HG02970 (cell line): ENCODE data around the gene PPARG.
"Not testable (repeated sequence)": the region's sequence is repeated elsewhere in the genome, so short reads cannot be mapped to it uniquely, and the experiment has no call there.

Experiments
- ATAC-seq: cut with Tn5 transposase; IDR thresholded peaks from one replicate; pipeline ENCODE4 v1.9.1; 2021; ENCODE audit warnings: mild to moderate bottlenecking, moderate library complexity, moderate number of reproducible peaks; ENCODE audit not compliant: unreplicated experiment, low FRiP score

PPARG gene

DNA sequence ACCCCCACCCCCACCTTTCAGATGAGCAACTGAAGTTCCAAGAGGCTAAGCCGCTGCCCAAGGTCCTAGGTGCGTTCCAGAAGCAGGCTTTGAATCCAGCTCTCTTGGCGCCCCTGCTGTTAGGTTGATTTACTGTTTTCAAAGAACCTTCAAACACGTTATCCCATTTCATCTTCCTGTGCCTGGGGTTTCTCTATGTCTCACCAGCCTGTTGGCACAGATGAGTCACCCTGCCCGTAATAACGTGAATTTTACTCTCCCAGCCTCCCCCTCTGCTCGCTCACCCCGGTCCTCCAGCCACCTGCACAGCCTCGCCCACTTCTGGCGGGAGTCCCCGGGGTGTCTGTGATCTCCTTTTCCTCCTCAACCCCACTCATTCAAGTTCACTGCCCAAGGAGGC lies 182.4 kb downstream of the PPARG start:
- no peak for ATAC-seq

DNA sequence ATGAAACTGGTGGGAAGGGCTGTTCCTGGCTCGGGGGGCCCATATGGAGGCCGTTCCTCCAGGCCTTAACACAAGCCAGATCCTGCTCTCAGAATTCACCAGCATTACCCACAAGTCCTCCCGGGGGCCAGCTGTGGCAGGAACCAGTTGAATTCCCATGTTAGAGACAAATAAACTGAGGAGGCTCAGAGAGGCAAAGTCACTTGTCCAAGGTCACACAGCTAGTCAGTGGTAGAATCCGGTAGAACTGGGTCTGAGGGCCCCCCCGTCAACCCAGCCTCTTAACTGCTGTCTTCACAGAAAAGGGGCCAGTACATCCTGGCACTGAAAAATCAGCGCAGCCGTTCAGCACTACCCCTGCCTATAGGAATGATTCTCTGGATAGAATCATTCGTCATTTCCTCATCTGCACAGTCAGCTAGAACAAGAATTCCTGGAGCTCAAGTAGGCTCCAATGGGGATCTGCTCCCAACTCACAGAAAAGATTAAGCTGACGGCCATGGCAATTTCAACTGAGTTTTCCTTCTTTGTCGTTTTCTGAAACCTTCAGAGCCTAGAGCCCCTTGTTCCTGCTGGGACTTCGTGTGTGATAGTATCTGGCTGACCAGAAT lies 183.2 kb downstream of the PPARG start:
- no peak for ATAC-seq

DNA sequence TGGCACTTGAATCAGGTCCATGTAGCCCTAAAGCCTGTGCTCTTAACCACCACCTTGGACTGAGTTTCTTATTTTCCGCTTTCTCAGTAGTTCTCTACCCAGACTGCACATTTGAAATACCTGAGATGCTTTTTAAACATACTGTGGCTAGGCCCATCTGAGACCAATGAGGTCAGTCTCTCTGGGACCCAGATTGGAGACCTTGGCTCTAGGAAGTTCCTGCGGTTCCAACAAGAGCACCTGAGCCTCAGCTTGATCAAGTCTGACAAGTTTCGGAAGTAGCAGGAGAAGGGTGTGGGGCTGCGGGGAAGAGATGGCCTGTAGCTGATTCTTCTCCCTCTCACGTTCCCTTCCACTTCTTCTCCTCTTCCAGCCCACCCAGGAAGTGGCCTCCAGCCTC lies 183.9 kb downstream of the PPARG start:
- no peak for ATAC-seq

DNA sequence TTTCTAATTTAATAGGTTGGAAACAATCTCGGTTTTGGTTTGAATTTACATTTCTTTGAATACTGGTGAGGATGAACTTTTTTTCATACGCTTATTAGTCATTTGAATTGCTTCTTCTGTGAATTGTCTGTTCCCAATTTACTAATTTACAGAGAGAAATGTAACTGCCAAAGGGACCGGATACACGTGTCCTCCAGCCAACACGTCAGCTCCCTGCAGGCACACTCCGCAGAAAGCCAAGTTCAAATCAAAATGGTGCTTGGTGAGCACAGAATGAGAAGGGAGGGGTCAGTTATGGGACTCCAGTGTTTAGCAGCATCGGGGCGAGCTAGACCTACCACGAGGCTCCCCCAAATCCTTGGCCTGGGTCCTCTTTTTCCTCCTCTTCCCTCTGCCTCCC lies 184.6 kb downstream of the PPARG start:
- ATAC-seq, result no peak

DNA sequence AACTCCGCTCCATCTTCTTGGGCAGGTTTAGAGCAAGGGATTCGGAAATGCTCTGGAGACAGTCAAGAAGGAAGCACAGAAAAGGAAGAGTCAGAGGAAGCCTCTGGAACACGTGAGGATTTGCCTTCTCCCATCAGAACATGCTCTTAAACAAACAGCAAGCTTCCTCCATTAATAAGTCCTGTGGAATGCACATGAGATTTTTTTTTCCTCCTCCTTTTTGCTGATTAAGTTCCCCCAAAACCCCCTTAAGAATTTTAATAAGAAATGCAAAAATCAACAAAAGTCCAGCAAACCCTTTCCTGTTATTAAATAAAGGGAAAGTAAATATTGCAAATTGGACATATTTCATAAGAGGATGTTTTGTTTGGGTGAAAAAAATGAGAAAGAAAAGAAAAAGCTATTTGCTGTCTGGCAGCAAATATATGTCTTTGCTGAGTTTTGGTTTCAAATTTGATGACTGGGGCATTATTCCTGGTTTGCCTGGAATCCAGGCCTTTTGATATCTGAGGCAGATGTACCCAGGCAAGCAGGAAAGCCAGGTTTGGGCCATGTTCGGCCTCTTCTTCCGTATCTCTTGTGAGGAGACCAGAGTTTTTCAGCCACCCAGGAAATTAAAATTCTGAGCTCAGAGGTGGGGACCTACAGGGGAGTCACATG lies 187.5 kb downstream of the PPARG start:
- no peak for ATAC-seq

DNA sequence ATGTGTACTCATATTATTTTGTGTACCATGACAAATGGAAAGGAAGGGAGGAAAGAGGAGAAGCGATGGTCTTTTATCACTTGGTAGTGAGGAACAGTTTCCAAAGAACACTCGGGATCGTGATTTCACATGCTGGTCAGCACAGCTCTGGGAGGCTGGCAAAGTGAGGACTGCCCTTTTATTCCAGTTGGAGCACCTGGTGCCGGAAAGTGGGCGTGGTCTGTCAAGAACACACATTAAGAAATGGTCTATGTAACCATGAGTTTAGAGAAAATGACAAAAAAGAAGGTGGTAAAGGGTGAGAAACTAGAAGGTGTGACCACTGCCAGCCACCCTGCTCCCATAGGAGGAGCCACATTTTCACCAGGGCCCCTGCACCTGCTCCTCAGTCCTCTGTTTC lies 188.4 kb downstream of the PPARG start:
- ATAC-seq, result no peak

DNA sequence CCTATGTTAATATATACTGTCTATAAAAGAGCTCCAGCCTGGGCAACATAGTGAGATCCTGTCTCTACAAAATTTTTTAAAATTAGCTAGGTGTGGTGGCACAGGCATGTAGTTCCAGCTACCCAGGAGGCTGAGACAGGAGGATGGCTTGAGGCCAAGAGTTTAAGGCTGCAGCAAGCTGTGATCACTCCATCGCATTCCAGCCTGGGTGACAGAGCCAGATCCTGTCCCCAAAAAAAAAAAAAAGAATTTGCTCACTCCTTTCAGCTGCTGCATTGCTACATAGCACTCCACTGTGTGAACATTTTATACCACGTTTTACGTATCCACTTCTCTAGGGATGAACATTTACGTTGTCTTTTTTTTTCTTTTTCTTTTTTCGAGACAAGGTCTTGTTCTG lies 189.5 kb downstream of the PPARG start:
- ATAC-seq, result no peak

DNA sequence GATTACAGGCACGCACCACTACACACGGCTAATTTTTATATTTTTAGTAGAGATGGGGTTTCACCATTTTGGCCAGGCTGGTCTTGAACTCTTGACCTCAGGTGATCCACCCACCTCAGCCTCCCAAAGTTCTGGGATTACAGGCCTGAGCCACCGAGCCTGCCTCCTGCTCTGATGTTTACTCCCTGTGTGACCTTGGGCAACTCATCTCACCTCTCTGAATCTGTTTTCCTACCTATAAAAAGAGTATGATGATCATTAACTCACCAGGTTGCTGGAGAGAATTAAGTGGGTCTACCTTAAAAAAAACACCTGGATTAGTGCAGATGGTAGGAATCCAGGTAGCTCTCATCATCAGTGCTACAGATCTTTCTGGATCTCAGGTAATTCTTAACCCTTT lies 190.3 kb downstream of the PPARG start:
- not testable (repeated sequence) for ATAC-seq

DNA sequence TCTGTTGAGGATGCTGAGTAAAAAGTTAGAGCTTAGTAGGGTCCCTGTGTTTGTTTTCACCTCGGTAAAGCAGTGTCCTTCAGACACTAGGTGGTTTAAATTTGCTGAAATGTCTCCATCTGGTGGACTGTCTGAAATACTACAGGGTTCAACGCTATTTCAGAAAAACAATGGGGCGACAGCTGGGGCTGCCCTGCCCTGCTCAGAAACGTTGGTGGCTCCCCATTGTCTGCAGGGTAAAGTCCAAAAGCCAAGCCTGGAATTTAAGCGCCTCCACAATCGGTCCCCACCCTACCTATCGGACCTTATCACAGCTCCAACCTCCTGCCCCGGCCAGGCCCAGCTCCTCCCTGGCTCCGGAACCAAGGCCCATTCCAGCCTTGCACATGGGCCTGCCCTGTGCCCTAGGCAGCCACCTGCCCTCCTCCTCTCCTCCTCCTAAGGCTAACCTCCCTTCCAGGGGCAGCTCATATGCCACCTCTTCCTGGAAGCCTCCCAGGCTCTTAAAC lies 191.1 kb downstream of the PPARG start:
- no peak for ATAC-seq

DNA sequence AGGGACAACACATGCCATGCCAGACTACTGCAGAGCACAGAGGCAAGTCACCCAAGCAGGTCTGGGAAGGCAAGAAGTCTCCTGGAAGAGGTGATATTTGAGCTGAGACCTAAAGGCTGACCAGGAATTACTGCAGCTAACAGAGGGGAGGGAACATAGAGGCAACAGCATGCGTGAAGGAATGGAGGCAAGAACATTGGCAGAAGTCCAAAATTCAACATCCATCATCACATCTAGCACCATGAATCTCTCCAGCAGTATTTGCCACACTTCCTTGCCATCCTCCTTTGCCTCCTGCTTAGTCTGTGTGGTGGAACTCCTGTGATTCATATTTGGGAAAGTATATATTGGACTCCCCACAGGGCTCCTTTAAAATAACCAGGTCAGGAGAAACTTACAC lies 194.5 kb downstream of the PPARG start:
- ATAC-seq, result no peak

DNA sequence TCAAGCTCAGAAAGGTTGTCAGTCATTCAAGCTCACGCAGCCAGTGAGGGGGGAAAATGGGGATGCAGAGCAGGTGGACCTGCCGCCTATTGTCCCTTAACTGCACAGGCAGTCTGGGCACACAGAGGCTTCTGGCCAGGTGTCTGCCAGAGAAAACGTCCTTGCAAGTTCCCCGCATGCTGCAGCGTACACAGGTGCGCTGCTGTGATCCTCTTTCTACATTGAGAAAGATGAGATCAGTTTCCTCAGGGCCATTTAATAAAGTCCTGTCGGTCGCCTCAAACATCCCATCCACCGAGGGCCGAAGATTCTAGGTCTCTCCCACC lies 195.0 kb downstream of the PPARG start:
- ATAC-seq, result no peak
